ENCODE data around the gene NMNAT2.

The NMNAT2 gene

DNA sequence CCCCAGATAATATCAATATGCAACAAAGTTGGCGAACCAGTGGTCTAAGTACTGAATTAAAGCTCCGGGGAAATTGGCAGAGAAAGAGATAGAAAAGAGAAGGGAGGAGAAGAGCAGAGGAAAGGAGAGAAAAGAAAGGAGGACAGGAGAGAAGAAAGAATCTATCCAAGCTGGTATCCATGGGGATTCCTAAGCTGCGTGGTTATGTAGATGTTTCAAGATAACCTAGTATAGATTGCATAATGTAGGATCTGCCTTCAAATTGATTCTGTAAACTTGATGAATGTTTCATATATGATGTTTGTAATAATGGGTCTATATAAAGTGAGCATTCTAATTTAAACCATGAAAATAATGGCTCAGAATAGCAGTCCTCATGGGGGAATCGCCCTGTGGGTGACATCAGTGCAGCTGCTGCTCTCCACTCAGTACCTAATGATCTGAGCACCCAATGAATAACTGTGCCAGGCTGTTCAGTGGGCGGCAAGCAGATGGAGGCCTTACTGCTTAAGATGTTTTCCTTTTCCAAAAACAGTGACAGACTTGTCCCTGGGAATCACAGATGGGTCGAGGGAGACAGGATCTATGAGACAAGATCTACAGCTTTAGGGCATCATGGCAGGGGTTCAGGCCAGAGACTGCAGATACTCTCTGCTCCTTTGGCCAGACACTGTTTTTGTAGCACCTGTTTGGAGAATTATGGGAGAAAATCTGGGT lies 154.1 kb downstream of the NMNAT2 start:
- DNase-seq (ENCODE audit: low read depth): no peak
- no peak overlapping the region for H3K4me3 ChIP-seq (ENCODE audit: low read depth, low read length)
- TF ChIP-seq, protein P1, sequence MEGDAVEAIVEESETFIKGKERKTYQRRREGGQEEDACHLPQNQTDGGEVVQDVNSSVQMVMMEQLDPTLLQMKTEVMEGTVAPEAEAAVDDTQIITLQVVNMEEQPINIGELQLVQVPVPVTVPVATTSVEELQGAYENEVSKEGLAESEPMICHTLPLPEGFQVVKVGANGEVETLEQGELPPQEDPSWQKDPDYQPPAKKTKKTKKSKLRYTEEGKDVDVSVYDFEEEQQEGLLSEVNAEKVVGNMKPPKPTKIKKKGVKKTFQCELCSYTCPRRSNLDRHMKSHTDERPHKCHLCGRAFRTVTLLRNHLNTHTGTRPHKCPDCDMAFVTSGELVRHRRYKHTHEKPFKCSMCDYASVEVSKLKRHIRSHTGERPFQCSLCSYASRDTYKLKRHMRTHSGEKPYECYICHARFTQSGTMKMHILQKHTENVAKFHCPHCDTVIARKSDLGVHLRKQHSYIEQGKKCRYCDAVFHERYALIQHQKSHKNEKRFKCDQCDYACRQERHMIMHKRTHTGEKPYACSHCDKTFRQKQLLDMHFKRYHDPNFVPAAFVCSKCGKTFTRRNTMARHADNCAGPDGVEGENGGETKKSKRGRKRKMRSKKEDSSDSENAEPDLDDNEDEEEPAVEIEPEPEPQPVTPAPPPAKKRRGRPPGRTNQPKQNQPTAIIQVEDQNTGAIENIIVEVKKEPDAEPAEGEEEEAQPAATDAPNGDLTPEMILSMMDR (IDR thresholded peaks at IDR 0.05; ENCODE audit: control insufficient read depth, extremely low read depth, insufficient read depth): no peak

DNA sequence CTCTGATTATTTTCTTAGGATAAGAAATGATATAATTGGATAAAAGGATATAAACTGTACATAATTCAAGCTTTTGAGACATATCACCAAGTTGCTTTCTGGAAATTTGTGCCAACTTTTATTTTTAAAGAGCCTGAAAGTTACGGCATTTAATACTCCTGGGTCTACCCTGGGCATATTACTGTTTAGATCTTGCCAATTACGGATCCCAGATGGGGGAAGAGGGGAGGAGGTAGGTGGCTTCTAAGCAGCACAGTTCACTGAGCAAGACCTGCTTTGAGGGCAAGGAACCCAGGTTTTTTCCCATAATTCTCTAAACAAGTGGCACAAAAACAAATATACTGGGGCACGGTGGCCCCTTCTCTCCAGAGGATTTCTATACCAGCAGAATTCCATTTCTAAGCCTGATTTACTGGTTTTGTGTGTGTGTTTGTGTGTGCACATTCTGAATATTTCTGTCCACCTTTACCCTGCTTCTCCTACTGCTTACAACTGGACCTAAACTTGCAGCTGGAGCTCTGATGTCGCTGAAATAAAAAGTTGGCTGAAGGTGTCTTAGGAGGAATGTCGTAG lies 155.5 kb downstream of the NMNAT2 start:
- TF ChIP-seq, protein P1 (IDR thresholded peaks at IDR 0.05; ENCODE audit: control insufficient read depth, extremely low read depth, insufficient read depth): no peak
- no peak overlapping the region for H3K4me3 ChIP-seq (ENCODE audit: low read depth, low read length)
- no peak for DNase-seq (ENCODE audit: low read depth)

DNA sequence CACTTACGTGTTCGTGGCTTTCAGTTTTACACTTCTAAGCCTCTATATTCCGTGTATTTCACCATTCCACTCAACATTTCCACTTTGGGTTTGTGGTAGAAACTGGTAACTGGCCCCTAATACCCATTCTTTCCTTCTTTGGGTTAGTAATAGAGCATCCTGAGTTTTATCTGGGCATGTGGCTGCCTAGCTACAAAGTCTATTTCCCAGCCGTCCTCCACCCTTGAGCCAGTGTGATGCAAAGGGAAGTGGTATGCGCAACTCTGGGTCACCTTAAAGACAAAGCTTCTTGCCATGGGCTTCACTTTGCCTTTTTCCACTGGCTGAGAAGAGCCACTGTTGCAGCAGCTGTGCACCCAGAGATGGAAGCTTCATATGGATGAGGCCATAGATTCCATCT lies 158.3 kb downstream of the NMNAT2 start:
- DNase-seq (ENCODE audit: low read depth): no peak
- TF ChIP-seq, protein P1 (IDR thresholded peaks at IDR 0.05; ENCODE audit: control insufficient read depth, extremely low read depth, insufficient read depth): no peak
- H3K4me3 ChIP-seq (ENCODE audit: low read depth, low read length): no peak overlapping the region

DNA sequence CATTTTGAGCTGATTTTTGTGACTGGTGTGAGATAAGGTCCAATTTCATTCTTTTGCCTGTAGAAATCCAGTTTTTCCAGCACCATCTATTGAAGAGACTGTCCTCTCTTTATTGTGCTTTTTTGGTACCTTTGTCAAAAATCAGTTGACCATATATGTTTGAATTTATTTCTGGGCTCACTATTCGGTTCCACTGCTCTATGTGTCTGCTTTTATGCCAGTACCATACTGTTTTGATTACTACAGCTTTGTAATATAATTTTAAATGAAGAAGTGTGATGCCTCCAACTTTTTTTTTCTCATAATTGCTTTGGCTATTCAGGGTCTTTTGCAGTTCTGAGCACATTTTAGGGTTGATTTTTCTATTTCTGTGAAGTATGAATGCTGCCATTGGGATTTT lies 163.1 kb downstream of the NMNAT2 start:
- H3K4me3 ChIP-seq (ENCODE audit: low read depth, low read length): no peak overlapping the region
- no peak for DNase-seq (ENCODE audit: low read depth)
- TF ChIP-seq, protein P1 (IDR thresholded peaks at IDR 0.05; ENCODE audit: control insufficient read depth, extremely low read depth, insufficient read depth): no peak

DNA sequence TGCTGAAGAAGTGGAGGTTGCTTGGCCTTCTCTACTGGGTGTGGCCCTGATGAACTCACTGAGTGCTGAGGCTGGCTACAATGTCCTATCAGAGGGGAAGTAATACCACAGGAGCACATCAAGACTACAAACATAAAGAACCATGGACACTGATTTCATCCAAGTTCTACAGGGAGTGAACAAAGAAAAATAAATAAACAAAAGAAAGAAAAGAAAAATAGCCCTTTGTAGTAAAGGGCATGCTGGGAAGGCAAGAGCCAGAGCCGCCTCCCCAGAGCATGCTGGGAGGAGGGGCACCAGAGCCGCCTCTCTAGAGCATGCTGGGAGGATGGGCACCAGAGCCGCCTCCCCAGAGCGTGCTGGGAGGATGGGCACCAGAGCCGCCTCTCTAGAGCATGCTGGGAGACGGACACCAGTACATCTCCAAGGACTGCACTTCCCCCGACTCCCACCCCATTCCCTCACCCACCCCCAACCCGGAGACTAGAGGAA lies 166.2 kb downstream of the NMNAT2 start:
- no peak overlapping the region for H3K4me3 ChIP-seq (ENCODE audit: low read depth, low read length)
- TF ChIP-seq, protein P1 (IDR thresholded peaks at IDR 0.05; ENCODE audit: control insufficient read depth, extremely low read depth, insufficient read depth): no peak
- no peak for DNase-seq (ENCODE audit: low read depth)

DNA sequence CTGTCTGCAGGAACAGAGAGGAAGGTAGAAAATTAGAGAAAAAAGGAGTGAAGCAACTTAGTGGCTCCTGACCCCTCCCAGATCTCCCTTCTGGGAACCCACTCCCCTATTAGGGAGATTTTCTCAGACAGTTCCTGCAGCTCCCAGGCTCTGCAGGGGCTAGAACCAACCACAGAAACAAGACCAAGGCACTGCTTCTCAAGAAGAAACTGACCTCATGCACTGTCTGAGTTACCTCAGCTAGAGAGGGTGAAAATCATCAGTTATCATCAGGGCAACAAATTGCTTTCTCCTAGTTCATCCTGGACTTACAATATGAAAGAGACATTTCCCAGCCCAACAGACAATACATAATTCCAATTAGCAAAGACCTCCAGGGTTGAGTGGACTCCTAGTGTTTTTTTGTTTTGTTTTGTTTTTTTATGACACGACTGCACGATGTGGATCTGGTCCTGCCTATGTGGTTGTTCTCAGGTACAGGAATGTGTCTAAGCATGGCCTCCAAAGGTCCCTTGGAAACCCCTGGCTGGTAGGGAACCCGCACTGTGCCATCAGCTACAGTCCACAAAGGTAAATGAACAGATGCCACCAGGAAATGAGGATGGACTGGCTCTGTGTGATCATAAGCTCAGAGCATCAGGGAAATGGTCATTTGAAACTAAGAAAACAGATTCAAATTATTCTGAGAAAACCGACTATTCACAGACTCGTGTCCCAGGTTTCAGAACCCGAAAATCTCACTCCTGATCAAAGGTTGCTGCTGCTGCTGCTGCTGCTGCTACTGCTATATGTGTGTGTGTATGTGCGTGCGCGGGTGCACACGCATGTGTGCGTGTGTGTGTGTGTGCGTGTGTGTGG lies 166.8 kb downstream of the NMNAT2 start:
- TF ChIP-seq, protein P1 (IDR thresholded peaks at IDR 0.05; ENCODE audit: control insufficient read depth, extremely low read depth, insufficient read depth): no peak
- DNase-seq (ENCODE audit: low read depth): no peak
- no peak overlapping the region for H3K4me3 ChIP-seq (ENCODE audit: low read depth, low read length)
